PC-9 (cell line): ENCODE data around the gene PARS2.

Experiments
- EZH2 ChIP-seq: fragments of 200-600 bp; sonication (generic); IDR thresholded peaks from 2 replicates; pipeline ENCODE4 v1.8.0; 2017; ENCODE audit warnings: antibody characterized with exemption, low read depth
- TF ChIP-seq, protein P1 (sequence below): fragments of 200-600 bp; sonication (generic); conservative IDR thresholded peaks from 2 replicates; pipeline ENCODE4 v1.6.1; 2017; ENCODE audit warnings: mixed run types, antibody characterized with exemption, mild to moderate bottlenecking, moderate library complexity

DNA sequence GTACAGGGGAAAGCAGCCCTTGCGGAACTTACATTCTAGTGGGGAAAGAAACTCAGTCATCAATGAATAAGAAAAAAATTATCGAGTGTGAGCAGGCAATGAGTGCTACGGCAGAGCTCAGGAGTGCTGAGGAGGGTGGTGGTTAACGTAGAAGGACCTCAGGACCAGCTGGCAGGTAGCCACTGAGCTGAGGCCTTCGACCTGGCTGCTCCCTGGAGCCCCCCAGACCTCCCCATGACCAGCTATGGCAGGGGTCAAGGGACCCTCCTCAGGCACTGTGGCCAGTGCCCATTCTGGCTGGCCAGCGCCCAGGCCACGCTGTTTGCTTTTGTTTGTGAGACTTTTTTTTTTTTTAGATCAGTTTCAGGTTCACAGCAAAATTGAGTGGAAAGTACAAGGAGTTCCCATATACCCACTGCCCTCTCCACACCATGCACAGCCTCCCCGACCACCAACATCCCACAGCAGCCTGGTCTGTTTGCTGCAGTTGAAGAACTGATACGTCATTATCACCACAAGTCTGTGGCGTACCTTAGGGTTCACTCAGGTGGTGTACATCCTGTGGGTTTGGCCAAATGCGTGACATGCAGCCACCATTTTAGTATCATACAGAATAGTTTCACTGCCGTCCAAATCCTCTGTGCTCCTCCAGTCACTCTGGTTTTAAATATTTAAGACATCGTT, 48.6 kb upstream of the PARS2 start:
- TF ChIP-seq, protein P1, sequence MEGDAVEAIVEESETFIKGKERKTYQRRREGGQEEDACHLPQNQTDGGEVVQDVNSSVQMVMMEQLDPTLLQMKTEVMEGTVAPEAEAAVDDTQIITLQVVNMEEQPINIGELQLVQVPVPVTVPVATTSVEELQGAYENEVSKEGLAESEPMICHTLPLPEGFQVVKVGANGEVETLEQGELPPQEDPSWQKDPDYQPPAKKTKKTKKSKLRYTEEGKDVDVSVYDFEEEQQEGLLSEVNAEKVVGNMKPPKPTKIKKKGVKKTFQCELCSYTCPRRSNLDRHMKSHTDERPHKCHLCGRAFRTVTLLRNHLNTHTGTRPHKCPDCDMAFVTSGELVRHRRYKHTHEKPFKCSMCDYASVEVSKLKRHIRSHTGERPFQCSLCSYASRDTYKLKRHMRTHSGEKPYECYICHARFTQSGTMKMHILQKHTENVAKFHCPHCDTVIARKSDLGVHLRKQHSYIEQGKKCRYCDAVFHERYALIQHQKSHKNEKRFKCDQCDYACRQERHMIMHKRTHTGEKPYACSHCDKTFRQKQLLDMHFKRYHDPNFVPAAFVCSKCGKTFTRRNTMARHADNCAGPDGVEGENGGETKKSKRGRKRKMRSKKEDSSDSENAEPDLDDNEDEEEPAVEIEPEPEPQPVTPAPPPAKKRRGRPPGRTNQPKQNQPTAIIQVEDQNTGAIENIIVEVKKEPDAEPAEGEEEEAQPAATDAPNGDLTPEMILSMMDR, result no peak
- TF ChIP-seq EZH2, result no peak
